WTC11 (cell line): Measurements from ENCODE around the gene CORO7.

Experiments
- ATF1 ChIP-seq: sonication (generic); formaldehyde crosslinking; IDR thresholded peaks from 2 replicates; pipeline ENCODE4 v1.8.1; 2023; ENCODE audit warnings: mild to moderate bottlenecking, moderate library complexity, missing genetic modification reagents
- CREB1 ChIP-seq: sonication (generic); formaldehyde crosslinking; IDR thresholded peaks from 2 replicates; pipeline ENCODE4 v1.8.0; 2023; ENCODE audit warnings: mild to moderate bottlenecking, missing genetic modification reagents
- ELF4 ChIP-seq: sonication (generic); formaldehyde crosslinking; IDR thresholded peaks from 2 replicates; pipeline ENCODE4 v1.8.1; 2022; ENCODE audit warnings: low read depth, mild to moderate bottlenecking, moderate library complexity, missing genetic modification reagents
- NR2C2 ChIP-seq: sonication (generic); formaldehyde crosslinking; IDR thresholded peaks from 2 replicates; pipeline ENCODE4 v1.8.0; 2022; ENCODE audit warnings: mild to moderate bottlenecking, missing genetic modification reagents
- RELA ChIP-seq: sonication (generic); formaldehyde crosslinking; IDR thresholded peaks from 2 replicates; pipeline ENCODE4 v1.8.1; 2022; ENCODE audit warnings: missing genetic modification reagents, mild to moderate bottlenecking, borderline replicate concordance
- ZNF121 ChIP-seq: sonication (generic); formaldehyde crosslinking; IDR thresholded peaks from 2 replicates; pipeline ENCODE4 v1.8.0; 2023; ENCODE audit warnings: missing genetic modification reagents
- ZNF232 ChIP-seq: sonication (generic); formaldehyde crosslinking; IDR thresholded peaks from 2 replicates; pipeline ENCODE4 v1.8.0; 2022; ENCODE audit warnings: mild to moderate bottlenecking, missing genetic modification reagents
- ZNF396 ChIP-seq: fragments of 250-450 bp; sonication (Bioruptor Pico); IDR thresholded peaks from 2 replicates; pipeline ENCODE4 v1.8.0; 2021; ENCODE audit warnings: mild to moderate bottlenecking, moderate library complexity, borderline replicate concordance
- ZNF416 ChIP-seq: fragments of 250-450 bp; sonication (Bioruptor Pico); IDR thresholded peaks from 2 replicates; pipeline ENCODE4 v1.9.0; 2021; ENCODE audit warnings: mild to moderate bottlenecking, inconsistent platforms
- TF ChIP-seq, protein P1 (sequence below): fragments of 200-600 bp; IDR thresholded peaks from 2 replicates; pipeline ENCODE4 v1.8.0; 2022; ENCODE audit warnings: antibody characterized with exemption
- TF ChIP-seq, protein P2 (sequence below): fragments of 250-450 bp; sonication (Bioruptor Pico); IDR thresholded peaks from 2 replicates; pipeline ENCODE4 v1.9.0; 2021; ENCODE audit warnings: moderate library complexity, mild to moderate bottlenecking, inconsistent platforms, borderline replicate concordance
- TF ChIP-seq, protein P3 (sequence below): sonication (generic); formaldehyde crosslinking; conservative IDR thresholded peaks from 2 replicates; pipeline ENCODE4 v1.8.1; 2023; ENCODE audit warnings: mild to moderate bottlenecking, low read depth, missing genetic modification reagents, moderate library complexity
- TF ChIP-seq, protein P4 (sequence below): sonication (generic); formaldehyde crosslinking; IDR thresholded peaks from 2 replicates; pipeline ENCODE4 v1.8.1; 2023; ENCODE audit warnings: mild to moderate bottlenecking, missing genetic modification reagents, moderate library complexity

DNA sequence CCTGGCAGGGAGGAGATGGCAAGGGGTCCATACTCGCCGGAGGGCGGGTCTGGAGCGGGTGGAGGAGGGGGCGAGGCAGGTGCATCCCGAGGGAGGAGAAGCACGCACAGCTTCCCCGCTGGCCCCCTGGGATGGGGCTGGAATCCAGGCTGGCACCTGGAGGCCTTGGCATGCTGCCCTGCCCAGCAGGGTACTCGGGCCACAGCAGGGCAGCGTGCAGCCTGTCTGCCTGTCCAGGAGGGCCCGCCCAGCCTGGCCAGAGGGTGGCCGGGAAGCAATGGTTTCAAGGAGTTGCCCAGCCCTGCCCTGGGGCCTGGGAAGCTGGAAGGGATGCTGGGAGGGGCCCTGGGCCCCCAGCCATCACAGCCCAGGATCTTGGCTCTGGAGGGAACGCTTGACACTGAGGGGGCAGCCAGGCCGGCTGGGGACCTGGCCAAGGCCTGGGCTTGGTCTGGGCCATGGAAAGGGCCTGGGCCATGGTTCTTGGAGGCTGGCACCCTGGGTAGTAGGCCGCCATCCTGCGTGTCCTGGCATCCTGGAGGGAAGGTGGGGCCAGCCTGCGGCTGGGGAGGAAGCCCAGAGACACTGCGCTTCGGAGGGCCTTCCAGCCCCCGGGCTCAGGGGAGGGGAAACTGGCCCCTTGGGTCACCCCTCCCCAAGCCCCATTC is 99.4 kb downstream of the CORO7 start:
- TF ChIP-seq, protein P1, sequence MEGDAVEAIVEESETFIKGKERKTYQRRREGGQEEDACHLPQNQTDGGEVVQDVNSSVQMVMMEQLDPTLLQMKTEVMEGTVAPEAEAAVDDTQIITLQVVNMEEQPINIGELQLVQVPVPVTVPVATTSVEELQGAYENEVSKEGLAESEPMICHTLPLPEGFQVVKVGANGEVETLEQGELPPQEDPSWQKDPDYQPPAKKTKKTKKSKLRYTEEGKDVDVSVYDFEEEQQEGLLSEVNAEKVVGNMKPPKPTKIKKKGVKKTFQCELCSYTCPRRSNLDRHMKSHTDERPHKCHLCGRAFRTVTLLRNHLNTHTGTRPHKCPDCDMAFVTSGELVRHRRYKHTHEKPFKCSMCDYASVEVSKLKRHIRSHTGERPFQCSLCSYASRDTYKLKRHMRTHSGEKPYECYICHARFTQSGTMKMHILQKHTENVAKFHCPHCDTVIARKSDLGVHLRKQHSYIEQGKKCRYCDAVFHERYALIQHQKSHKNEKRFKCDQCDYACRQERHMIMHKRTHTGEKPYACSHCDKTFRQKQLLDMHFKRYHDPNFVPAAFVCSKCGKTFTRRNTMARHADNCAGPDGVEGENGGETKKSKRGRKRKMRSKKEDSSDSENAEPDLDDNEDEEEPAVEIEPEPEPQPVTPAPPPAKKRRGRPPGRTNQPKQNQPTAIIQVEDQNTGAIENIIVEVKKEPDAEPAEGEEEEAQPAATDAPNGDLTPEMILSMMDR = no peak
- TF ChIP-seq ZNF121 = no peak
- TF ChIP-seq RELA (CRISPR knock-in tag) = no peak
- no peak for TF ChIP-seq CREB1
- TF ChIP-seq ELF4 (CRISPR knock-in tag) = no peak
- TF ChIP-seq ZNF416 = no peak
- TF ChIP-seq, protein P2, sequence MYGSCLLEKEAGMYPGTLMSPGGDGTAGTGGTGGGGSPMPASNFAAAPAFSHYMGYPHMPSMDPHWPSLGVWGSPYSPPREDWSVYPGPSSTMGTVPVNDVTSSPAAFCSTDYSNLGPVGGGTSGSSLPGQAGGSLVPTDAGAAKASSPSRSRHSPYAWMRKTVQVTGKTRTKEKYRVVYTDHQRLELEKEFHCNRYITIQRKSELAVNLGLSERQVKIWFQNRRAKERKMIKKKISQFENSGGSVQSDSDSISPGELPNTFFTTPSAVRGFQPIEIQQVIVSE (CRISPR knock-in tag) = no peak
- no peak for TF ChIP-seq ZNF232 (CRISPR knock-in tag)
- TF ChIP-seq, protein P3, sequence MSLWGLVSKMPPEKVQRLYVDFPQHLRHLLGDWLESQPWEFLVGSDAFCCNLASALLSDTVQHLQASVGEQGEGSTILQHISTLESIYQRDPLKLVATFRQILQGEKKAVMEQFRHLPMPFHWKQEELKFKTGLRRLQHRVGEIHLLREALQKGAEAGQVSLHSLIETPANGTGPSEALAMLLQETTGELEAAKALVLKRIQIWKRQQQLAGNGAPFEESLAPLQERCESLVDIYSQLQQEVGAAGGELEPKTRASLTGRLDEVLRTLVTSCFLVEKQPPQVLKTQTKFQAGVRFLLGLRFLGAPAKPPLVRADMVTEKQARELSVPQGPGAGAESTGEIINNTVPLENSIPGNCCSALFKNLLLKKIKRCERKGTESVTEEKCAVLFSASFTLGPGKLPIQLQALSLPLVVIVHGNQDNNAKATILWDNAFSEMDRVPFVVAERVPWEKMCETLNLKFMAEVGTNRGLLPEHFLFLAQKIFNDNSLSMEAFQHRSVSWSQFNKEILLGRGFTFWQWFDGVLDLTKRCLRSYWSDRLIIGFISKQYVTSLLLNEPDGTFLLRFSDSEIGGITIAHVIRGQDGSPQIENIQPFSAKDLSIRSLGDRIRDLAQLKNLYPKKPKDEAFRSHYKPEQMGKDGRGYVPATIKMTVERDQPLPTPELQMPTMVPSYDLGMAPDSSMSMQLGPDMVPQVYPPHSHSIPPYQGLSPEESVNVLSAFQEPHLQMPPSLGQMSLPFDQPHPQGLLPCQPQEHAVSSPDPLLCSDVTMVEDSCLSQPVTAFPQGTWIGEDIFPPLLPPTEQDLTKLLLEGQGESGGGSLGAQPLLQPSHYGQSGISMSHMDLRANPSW (CRISPR knock-in tag) = 0 out of 2 replicates have a peak, but pooled peaks have one; percentile 20
- no peak for TF ChIP-seq NR2C2
- no peak for TF ChIP-seq ATF1 (CRISPR knock-in tag)
- TF ChIP-seq, protein P4, sequence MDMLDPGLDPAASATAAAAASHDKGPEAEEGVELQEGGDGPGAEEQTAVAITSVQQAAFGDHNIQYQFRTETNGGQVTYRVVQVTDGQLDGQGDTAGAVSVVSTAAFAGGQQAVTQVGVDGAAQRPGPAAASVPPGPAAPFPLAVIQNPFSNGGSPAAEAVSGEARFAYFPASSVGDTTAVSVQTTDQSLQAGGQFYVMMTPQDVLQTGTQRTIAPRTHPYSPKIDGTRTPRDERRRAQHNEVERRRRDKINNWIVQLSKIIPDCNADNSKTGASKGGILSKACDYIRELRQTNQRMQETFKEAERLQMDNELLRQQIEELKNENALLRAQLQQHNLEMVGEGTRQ (CRISPR knock-in tag) = no peak
- TF ChIP-seq ZNF396 (CRISPR knock-in tag) = no peak
